Measurements from ENCODE around the gene LURAP1L.

Gene LURAP1L

DNA sequence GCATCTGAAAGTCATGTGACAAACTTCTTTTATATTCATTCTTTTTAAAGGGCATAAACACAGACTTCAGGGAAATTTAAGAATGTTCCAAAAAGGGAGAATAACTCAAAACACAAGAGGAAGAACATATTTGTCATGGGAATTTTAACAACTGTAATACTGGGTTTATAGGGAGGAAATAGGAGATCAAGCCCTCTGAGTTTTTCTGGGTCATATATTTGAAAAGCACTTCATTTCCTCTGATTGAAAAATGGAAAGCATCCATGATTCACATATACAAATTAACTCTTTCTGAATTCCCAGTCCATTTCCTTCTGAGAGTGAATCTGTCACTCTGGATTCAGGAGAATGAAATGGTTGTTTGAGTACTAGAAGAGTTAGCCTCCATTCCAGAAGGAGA, 26.8 kb downstream of the LURAP1L start:
- no peaks in the 10 kb centered on the region for H3K9me3 ChIP-seq (ENCODE audit: low read length)
- no peaks in the 10 kb centered on the region for H3K27me3 ChIP-seq (ENCODE audit: insufficient read depth, low read length)
- no peak overlapping the region for H3K27ac ChIP-seq (ENCODE audit: low read depth, low read length, poor library complexity, severe bottlenecking)
- no peaks in the 10 kb centered on the region for H3K9me2 ChIP-seq (ENCODE audit: low read depth, low read length)
- H3K4me2 ChIP-seq (ENCODE audit: low read length): no peak overlapping the region
- H3F3A ChIP-seq (ENCODE audit: insufficient read depth, low read length): no peaks in the 10 kb centered on the region; the same call in none of the 2 replicates
- TF ChIP-seq, protein P1, sequence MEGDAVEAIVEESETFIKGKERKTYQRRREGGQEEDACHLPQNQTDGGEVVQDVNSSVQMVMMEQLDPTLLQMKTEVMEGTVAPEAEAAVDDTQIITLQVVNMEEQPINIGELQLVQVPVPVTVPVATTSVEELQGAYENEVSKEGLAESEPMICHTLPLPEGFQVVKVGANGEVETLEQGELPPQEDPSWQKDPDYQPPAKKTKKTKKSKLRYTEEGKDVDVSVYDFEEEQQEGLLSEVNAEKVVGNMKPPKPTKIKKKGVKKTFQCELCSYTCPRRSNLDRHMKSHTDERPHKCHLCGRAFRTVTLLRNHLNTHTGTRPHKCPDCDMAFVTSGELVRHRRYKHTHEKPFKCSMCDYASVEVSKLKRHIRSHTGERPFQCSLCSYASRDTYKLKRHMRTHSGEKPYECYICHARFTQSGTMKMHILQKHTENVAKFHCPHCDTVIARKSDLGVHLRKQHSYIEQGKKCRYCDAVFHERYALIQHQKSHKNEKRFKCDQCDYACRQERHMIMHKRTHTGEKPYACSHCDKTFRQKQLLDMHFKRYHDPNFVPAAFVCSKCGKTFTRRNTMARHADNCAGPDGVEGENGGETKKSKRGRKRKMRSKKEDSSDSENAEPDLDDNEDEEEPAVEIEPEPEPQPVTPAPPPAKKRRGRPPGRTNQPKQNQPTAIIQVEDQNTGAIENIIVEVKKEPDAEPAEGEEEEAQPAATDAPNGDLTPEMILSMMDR (IDR thresholded peaks at IDR 0.05; ENCODE audit: low read length): no peak
- no peak for TF ChIP-seq EZH2 (IDR thresholded peaks at IDR 0.05; ENCODE audit: borderline replicate concordance, low read length)
- no peaks in the 10 kb centered on the region for H3K4me1 ChIP-seq (ENCODE audit: insufficient read depth, low read length, severe bottlenecking)
- H2AFZ ChIP-seq (ENCODE audit: low read length): no peak overlapping the region
- H3K4me3 ChIP-seq (ENCODE audit: low read depth, low read length, poor library complexity, severe bottlenecking): no peak overlapping the region
- no peak overlapping the region for H3K9ac ChIP-seq (ENCODE audit: low read length)
- no peaks in the 10 kb centered on the region for H3K79me2 ChIP-seq (ENCODE audit: insufficient read depth, low read length)
- no peaks in the 10 kb centered on the region for H3K36me3 ChIP-seq (ENCODE audit: insufficient read depth, low read length)
- no peaks in the 10 kb centered on the region for H4K20me1 ChIP-seq (ENCODE audit: insufficient read depth, low read length)

DNA sequence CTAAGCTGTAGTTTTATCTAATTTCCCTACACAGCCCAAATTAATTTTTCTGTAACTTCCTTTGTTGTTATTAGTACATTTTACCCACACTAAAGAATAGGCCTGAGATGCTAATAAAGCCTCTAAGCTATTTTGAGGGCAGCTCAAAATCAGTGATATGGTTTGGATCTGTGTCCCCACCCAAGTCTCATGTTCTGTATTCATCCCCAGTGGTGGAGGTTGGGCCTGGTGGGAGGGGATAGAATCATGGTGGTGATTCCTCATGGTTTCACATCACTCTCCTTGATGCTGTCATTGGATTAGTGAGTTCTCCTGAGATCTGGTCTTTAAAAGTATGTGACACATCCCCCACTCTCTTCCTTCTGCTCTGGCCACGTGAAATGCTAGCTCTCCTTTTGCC, 27.3 kb downstream of the LURAP1L start:
- Histone ChIP-seq H3K9me2 (ENCODE audit: low read depth, low read length) (no peaks in the 10 kb centered on the region), H3K4me2 (ENCODE audit: low read length) (no peak overlapping the region), H2AFZ (ENCODE audit: low read length) (no peak overlapping the region), H3K27ac (ENCODE audit: low read depth, low read length, poor library complexity, severe bottlenecking) (no peak overlapping the region), H3K9me3 (ENCODE audit: low read length) (no peaks in the 10 kb centered on the region), H3K27me3 (ENCODE audit: insufficient read depth, low read length) (no peaks in the 10 kb centered on the region), H3F3A (ENCODE audit: insufficient read depth, low read length) (no peaks in the 10 kb centered on the region; the same call in none of the 2 replicates), H3K4me3 (ENCODE audit: low read depth, low read length, poor library complexity, severe bottlenecking) (no peak overlapping the region), H3K9ac (ENCODE audit: low read length) (no peak overlapping the region), H3K36me3 (ENCODE audit: insufficient read depth, low read length) (no peaks in the 10 kb centered on the region), H4K20me1 (ENCODE audit: insufficient read depth, low read length) (no peaks in the 10 kb centered on the region), H3K79me2 (ENCODE audit: insufficient read depth, low read length) (no peaks in the 10 kb centered on the region), H3K4me1 (ENCODE audit: insufficient read depth, low read length, severe bottlenecking) (no peaks in the 10 kb centered on the region)
- TF ChIP-seq, protein P1 (IDR thresholded peaks at IDR 0.05; ENCODE audit: low read length): no peak
- no peak for TF ChIP-seq EZH2 (IDR thresholded peaks at IDR 0.05; ENCODE audit: borderline replicate concordance, low read length)

DNA sequence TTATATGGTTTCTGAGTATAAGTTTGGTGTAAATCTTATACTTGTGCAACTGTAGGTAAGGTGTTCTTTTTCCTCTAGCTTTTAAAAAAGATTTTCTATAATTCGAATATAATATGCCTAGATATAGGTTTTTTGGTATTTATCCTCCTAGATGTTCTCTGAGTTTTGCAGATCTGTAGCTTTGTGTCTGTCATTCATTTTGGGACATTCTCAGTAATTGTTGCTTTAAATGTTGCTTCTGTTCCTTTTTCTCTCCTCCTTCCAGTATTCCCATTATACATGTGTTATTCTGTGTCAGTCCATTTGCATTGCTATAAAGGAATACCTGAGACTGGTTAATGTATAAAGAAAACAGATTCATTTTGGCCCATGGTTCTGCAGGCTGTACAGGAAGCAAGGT, 33.7 kb downstream of the LURAP1L start:
- Histone ChIP-seq H3K4me2 (ENCODE audit: low read length) (no peak overlapping the region), H3K79me2 (ENCODE audit: insufficient read depth, low read length) (no peaks in the 10 kb centered on the region), H3K27ac (ENCODE audit: low read depth, low read length, poor library complexity, severe bottlenecking) (no peak overlapping the region), H2AFZ (ENCODE audit: low read length) (no peak overlapping the region), H3K9me2 (ENCODE audit: low read depth, low read length) (no peaks in the 10 kb centered on the region), H3K4me1 (ENCODE audit: insufficient read depth, low read length, severe bottlenecking) (no peaks in the 10 kb centered on the region), H3K4me3 (ENCODE audit: low read depth, low read length, poor library complexity, severe bottlenecking) (no peak overlapping the region), H3K9ac (ENCODE audit: low read length) (no peak overlapping the region), H3K36me3 (ENCODE audit: insufficient read depth, low read length) (no peaks in the 10 kb centered on the region), H3F3A (ENCODE audit: insufficient read depth, low read length) (no peaks in the 10 kb centered on the region; the same call in 1 of the 2 replicates), H3K27me3 (ENCODE audit: insufficient read depth, low read length) (no peaks in the 10 kb centered on the region), H4K20me1 (ENCODE audit: insufficient read depth, low read length) (no peaks in the 10 kb centered on the region), H3K9me3 (ENCODE audit: low read length) (no peaks in the 10 kb centered on the region)
- TF ChIP-seq EZH2 (IDR thresholded peaks at IDR 0.05; ENCODE audit: borderline replicate concordance, low read length): no peak
- TF ChIP-seq, protein P1 (IDR thresholded peaks at IDR 0.05; ENCODE audit: low read length): no peak

Measured in OCI-LY1 (cell line).